ENCODE measurements around the gene ABCA13.

DNA sequence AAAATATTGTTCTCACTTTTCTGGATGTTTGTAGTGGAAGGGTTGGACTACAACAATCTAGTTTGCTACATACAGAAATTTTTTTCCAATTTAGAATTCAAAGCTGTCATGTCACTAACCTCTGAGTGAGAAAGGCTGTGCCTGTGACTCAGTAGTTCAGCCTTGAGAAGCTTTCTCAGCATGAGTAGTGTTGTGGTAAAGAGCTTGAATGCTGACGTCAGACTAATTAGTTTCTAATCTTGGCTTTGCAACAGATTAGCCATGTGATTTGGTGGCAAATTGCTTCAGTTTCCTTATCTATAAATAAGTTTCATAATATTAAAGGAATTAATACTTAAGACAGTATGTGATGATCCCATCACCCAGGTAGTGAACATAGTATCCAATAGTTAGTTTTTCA, 83.8 kb downstream of the ABCA13 start:
- TF ChIP-seq POLR2AphosphoS5 (IDR thresholded peaks at IDR 0.05), result no peak
- TF ChIP-seq, protein P1, sequence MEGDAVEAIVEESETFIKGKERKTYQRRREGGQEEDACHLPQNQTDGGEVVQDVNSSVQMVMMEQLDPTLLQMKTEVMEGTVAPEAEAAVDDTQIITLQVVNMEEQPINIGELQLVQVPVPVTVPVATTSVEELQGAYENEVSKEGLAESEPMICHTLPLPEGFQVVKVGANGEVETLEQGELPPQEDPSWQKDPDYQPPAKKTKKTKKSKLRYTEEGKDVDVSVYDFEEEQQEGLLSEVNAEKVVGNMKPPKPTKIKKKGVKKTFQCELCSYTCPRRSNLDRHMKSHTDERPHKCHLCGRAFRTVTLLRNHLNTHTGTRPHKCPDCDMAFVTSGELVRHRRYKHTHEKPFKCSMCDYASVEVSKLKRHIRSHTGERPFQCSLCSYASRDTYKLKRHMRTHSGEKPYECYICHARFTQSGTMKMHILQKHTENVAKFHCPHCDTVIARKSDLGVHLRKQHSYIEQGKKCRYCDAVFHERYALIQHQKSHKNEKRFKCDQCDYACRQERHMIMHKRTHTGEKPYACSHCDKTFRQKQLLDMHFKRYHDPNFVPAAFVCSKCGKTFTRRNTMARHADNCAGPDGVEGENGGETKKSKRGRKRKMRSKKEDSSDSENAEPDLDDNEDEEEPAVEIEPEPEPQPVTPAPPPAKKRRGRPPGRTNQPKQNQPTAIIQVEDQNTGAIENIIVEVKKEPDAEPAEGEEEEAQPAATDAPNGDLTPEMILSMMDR (IDR thresholded peaks at IDR 0.05), result no peak
- TF ChIP-seq POLR2A (IDR thresholded peaks at IDR 0.05; ENCODE audit: low read depth), result no peak

All from esophagus muscularis mucosa (tissue), 3 donors.